GM23338 (cell line): ENCODE results near the gene FRAS1. TPM values are rescaled to one million over a fixed set of nuclear protein-coding genes. Genes with fewer than 3 reads are reported as not detected.

Source experiments
- ATAC-seq: fragments of 200-7000 bp; cut with Tn5 transposase; 3 replicates; pipeline ENCODE4 v1.9.1; 2020
- DNase-seq: peaks from one replicate; pipeline ENCODE4 v3.0.0-alpha.2; 2015; ENCODE audit warnings: low spot score
- H2AFZ ChIP-seq: fragments of 200-600 bp; sonication (generic); 2 replicates; pipeline ENCODE4 v1.8.0; 2016; ENCODE audit warnings: antibody characterized with exemption, mild to moderate bottlenecking, moderate library complexity
- H3F3A ChIP-seq: fragments of 200-600 bp; sonication (generic); replicated peaks from 2 replicates; pipeline ENCODE4 v1.8.0; 2017; ENCODE audit warnings: antibody characterized with exemption, mixed run types, low read depth
- H3K27ac ChIP-seq: fragments of 200-600 bp; sonication (generic); 2 replicates; pipeline ENCODE4 v1.6.1; 2016; ENCODE audit warnings: low read depth
- H3K27me3 ChIP-seq: fragments of 200-600 bp; sonication (generic); 2 replicates; pipeline ENCODE4 v1.8.0; 2016; ENCODE audit warnings: mild to moderate bottlenecking, mixed run types, moderate library complexity; ENCODE audit not compliant: insufficient read depth
- H3K36me3 ChIP-seq: fragments of 200-600 bp; sonication (generic); 2 replicates; pipeline ENCODE4 v1.8.0; 2016; ENCODE audit warnings: mild to moderate bottlenecking; ENCODE audit not compliant: insufficient read depth
- H3K4me1 ChIP-seq: fragments of 200-600 bp; sonication (generic); 2 replicates; pipeline ENCODE4 v1.8.0; 2016; ENCODE audit warnings: mild to moderate bottlenecking, moderate library complexity; ENCODE audit not compliant: insufficient read depth
- H3K4me2 ChIP-seq: fragments of 200-600 bp; sonication (generic); 2 replicates; pipeline ENCODE4 v1.7.1; 2017; ENCODE audit warnings: mixed run types
- H3K4me3 ChIP-seq: fragments of 200-600 bp; sonication (generic); 2 replicates; pipeline ENCODE4 v1.6.1; 2016; ENCODE audit warnings: mixed run types
- H3K79me2 ChIP-seq: fragments of 200-600 bp; sonication (generic); replicated peaks from 2 replicates; pipeline ENCODE4 v1.8.0; 2017; ENCODE audit warnings: mild to moderate bottlenecking; ENCODE audit not compliant: insufficient read depth
- H3K9me2 ChIP-seq: fragments of 200-600 bp; sonication (generic); 2 replicates; pipeline ENCODE4 v1.8.0; 2017; ENCODE audit not compliant: insufficient read depth
- H4K20me1 ChIP-seq: fragments of 200-600 bp; sonication (generic); replicated peaks from 2 replicates; pipeline ENCODE4 v1.8.0; 2017; ENCODE audit warnings: mild to moderate bottlenecking; ENCODE audit not compliant: insufficient read depth
- H3K27ac Mint-ChIP-seq: 2 replicates; pipeline ENCODE4 v1.8.0; 2020; ENCODE audit warnings: inconsistent platforms, mild to moderate bottlenecking, moderate library complexity, mixed read lengths
- H3K27me3 Mint-ChIP-seq: 3 replicates; pipeline ENCODE4 v1.8.0; 2022; ENCODE audit warnings: low read depth, mild to moderate bottlenecking, moderate library complexity, mixed read lengths, inconsistent platforms; ENCODE audit not compliant: insufficient read depth, poor library complexity
- H3K36me3 Mint-ChIP-seq: 3 replicates; pipeline ENCODE4 v1.8.0; 2021; ENCODE audit warnings: low read depth, mild to moderate bottlenecking, inconsistent platforms, moderate library complexity, mixed read lengths
- H3K4me1 Mint-ChIP-seq: 3 replicates; pipeline ENCODE4 v1.8.0; 2020; ENCODE audit warnings: mild to moderate bottlenecking, inconsistent platforms, mixed read lengths
- H3K4me3 Mint-ChIP-seq: 3 replicates; pipeline ENCODE4 v1.8.0; 2021; ENCODE audit warnings: moderate library complexity, mild to moderate bottlenecking, inconsistent platforms, mixed read lengths
- H3K9me3 Mint-ChIP-seq: 3 replicates; pipeline ENCODE4 v1.8.0; 2020; ENCODE audit warnings: moderate library complexity, mild to moderate bottlenecking, inconsistent platforms, mixed read lengths
- CREB1 ChIP-seq: fragments of 250-450 bp; sonication (Bioruptor Pico); IDR thresholded peaks from 2 replicates; pipeline ENCODE4 v1.5.0; 2020; ENCODE audit warnings: low read depth, mild to moderate bottlenecking, moderate library complexity
- EZH2 ChIP-seq: fragments of 200-600 bp; sonication (generic); IDR thresholded peaks from one replicate; pipeline ENCODE4 v1.8.0; 2017; ENCODE audit warnings: antibody characterized with exemption, mild to moderate bottlenecking, low read depth; ENCODE audit not compliant: unreplicated experiment
- EZH2phosphoT487 ChIP-seq: fragments of 200-600 bp; sonication (generic); IDR thresholded peaks from one replicate; pipeline ENCODE4 v1.8.1; 2018; ENCODE audit warnings: antibody characterized with exemption; ENCODE audit not compliant: unreplicated experiment
- JUNB ChIP-seq: IDR thresholded peaks from one replicate; pipeline ENCODE4 v1.6.1; 2016; ENCODE audit warnings: antibody characterized with exemption; ENCODE audit not compliant: unreplicated experiment
- NANOG ChIP-seq: IDR thresholded peaks from 2 replicates; pipeline ENCODE4 v1.6.1; 2016; ENCODE audit warnings: antibody characterized with exemption, borderline replicate concordance
- POLR2AphosphoS5 ChIP-seq: IDR thresholded peaks from 2 replicates; pipeline ENCODE4 v1.6.1; 2016; ENCODE audit warnings: antibody characterized with exemption, low read depth
- STAT1 ChIP-seq: IDR thresholded peaks from one replicate; pipeline ENCODE4 v1.6.1; 2016; ENCODE audit warnings: antibody characterized with exemption; ENCODE audit not compliant: unreplicated experiment
- ZNF114 ChIP-seq: fragments of 250-450 bp; sonication (Bioruptor Pico); IDR thresholded peaks from 2 replicates; pipeline ENCODE4 v1.5.0; 2020; ENCODE audit warnings: mild to moderate bottlenecking, moderate library complexity
- ZNF331 ChIP-seq: fragments of 250-450 bp; sonication (Bioruptor Pico); IDR thresholded peaks from 2 replicates; pipeline ENCODE4 v1.5.0; 2020; ENCODE audit warnings: low read depth, mild to moderate bottlenecking, moderate library complexity
- polyA plus RNA-seq: library from polyadenylated mRNA; unstranded; fragments of >200 nt; fragmentation: Nextera tagmentation; extraction: Ambion mirVana; gene quantifications from 2 replicates; pipeline ENCODE4 v1.2.1, GENCODE V29; 2016
- total RNA-seq: library from RNA; depleted of rRNA; stranded (reverse); fragments of >200 nt; shearing (Covaris generic); gene quantifications from 2 replicates; pipeline ENCODE4 v1.2.3, GENCODE V29; 2014
- TF ChIP-seq, protein P1 (sequence below): IDR thresholded peaks from one replicate; pipeline ENCODE4 v1.6.1; 2018; ENCODE audit warnings: antibody characterized with exemption; ENCODE audit not compliant: unreplicated experiment
- TF ChIP-seq, protein P2 (sequence below), 2 experiments: fragments of 200-600 bp in 1 of 2; sonication (generic) in 1 of 2; conservative IDR thresholded peaks; 2 replicates each; pipeline versions ENCODE4 v1.5.1 to v1.6.1; 2016 to 2017; ENCODE audit warnings: antibody characterized with exemption in 2 of 2, low read depth in 2 of 2, mild to moderate bottlenecking in 2 of 2, moderate library complexity in 1 of 2
- TF ChIP-seq, protein P3 (sequence below): fragments of 250-450 bp; sonication (Bioruptor Pico); IDR thresholded peaks from 2 replicates; pipeline ENCODE4 v1.5.0; 2020; ENCODE audit warnings: mild to moderate bottlenecking, moderate library complexity
- TF ChIP-seq, protein P4 (sequence below): IDR thresholded peaks from 2 replicates; pipeline ENCODE4 v1.6.1; 2016; ENCODE audit warnings: antibody characterized with exemption

The FRAS1 gene
- total and polyA plus RNA-seq, 2 experiments from 2014 or later = 12.4 to 108 TPM

DNA sequence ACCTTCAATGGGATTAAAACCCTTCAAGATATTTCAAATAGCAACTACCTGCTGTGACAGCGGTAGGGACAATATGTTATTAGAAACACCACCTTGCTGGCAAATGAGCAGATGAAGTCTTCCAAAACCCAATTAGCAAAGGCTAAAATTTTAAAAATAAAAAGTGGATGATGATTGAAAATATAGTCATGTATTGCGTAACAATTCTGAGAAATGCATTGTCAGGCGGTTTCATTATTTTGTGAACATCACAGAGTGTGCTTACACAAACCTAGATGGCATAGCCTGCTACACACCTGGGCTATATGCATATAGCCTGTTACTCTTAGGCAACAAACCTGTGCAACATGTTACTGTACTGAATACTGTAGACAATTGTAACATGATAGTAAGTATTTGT, 403.2 kb downstream of the FRAS1 start:
- H3K27me3 ChIP-seq = no peaks in the 10 kb centered on the region
- H3K4me2 ChIP-seq = no peak overlapping the region
- no peak for DNase-seq
- H2AFZ ChIP-seq = no peak overlapping the region
- TF ChIP-seq, protein P1, sequence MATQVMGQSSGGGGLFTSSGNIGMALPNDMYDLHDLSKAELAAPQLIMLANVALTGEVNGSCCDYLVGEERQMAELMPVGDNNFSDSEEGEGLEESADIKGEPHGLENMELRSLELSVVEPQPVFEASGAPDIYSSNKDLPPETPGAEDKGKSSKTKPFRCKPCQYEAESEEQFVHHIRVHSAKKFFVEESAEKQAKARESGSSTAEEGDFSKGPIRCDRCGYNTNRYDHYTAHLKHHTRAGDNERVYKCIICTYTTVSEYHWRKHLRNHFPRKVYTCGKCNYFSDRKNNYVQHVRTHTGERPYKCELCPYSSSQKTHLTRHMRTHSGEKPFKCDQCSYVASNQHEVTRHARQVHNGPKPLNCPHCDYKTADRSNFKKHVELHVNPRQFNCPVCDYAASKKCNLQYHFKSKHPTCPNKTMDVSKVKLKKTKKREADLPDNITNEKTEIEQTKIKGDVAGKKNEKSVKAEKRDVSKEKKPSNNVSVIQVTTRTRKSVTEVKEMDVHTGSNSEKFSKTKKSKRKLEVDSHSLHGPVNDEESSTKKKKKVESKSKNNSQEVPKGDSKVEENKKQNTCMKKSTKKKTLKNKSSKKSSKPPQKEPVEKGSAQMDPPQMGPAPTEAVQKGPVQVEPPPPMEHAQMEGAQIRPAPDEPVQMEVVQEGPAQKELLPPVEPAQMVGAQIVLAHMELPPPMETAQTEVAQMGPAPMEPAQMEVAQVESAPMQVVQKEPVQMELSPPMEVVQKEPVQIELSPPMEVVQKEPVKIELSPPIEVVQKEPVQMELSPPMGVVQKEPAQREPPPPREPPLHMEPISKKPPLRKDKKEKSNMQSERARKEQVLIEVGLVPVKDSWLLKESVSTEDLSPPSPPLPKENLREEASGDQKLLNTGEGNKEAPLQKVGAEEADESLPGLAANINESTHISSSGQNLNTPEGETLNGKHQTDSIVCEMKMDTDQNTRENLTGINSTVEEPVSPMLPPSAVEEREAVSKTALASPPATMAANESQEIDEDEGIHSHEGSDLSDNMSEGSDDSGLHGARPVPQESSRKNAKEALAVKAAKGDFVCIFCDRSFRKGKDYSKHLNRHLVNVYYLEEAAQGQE = no peak
- TF ChIP-seq, protein P2, sequence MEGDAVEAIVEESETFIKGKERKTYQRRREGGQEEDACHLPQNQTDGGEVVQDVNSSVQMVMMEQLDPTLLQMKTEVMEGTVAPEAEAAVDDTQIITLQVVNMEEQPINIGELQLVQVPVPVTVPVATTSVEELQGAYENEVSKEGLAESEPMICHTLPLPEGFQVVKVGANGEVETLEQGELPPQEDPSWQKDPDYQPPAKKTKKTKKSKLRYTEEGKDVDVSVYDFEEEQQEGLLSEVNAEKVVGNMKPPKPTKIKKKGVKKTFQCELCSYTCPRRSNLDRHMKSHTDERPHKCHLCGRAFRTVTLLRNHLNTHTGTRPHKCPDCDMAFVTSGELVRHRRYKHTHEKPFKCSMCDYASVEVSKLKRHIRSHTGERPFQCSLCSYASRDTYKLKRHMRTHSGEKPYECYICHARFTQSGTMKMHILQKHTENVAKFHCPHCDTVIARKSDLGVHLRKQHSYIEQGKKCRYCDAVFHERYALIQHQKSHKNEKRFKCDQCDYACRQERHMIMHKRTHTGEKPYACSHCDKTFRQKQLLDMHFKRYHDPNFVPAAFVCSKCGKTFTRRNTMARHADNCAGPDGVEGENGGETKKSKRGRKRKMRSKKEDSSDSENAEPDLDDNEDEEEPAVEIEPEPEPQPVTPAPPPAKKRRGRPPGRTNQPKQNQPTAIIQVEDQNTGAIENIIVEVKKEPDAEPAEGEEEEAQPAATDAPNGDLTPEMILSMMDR (conservative IDR thresholded peaks at IDR 0.05; ENCODE audit: low read depth in 2 of 2) = no peak
- TF ChIP-seq STAT1 (no peak), JUNB (no peak), EZH2phosphoT487 (no peak), POLR2AphosphoS5 (no peak), EZH2 (no peak), ZNF114 (no peak), CREB1 (no peak), ZNF331 (CRISPR knock-in tag) (no peak), NANOG (no peak)
- TF ChIP-seq, protein P3, sequence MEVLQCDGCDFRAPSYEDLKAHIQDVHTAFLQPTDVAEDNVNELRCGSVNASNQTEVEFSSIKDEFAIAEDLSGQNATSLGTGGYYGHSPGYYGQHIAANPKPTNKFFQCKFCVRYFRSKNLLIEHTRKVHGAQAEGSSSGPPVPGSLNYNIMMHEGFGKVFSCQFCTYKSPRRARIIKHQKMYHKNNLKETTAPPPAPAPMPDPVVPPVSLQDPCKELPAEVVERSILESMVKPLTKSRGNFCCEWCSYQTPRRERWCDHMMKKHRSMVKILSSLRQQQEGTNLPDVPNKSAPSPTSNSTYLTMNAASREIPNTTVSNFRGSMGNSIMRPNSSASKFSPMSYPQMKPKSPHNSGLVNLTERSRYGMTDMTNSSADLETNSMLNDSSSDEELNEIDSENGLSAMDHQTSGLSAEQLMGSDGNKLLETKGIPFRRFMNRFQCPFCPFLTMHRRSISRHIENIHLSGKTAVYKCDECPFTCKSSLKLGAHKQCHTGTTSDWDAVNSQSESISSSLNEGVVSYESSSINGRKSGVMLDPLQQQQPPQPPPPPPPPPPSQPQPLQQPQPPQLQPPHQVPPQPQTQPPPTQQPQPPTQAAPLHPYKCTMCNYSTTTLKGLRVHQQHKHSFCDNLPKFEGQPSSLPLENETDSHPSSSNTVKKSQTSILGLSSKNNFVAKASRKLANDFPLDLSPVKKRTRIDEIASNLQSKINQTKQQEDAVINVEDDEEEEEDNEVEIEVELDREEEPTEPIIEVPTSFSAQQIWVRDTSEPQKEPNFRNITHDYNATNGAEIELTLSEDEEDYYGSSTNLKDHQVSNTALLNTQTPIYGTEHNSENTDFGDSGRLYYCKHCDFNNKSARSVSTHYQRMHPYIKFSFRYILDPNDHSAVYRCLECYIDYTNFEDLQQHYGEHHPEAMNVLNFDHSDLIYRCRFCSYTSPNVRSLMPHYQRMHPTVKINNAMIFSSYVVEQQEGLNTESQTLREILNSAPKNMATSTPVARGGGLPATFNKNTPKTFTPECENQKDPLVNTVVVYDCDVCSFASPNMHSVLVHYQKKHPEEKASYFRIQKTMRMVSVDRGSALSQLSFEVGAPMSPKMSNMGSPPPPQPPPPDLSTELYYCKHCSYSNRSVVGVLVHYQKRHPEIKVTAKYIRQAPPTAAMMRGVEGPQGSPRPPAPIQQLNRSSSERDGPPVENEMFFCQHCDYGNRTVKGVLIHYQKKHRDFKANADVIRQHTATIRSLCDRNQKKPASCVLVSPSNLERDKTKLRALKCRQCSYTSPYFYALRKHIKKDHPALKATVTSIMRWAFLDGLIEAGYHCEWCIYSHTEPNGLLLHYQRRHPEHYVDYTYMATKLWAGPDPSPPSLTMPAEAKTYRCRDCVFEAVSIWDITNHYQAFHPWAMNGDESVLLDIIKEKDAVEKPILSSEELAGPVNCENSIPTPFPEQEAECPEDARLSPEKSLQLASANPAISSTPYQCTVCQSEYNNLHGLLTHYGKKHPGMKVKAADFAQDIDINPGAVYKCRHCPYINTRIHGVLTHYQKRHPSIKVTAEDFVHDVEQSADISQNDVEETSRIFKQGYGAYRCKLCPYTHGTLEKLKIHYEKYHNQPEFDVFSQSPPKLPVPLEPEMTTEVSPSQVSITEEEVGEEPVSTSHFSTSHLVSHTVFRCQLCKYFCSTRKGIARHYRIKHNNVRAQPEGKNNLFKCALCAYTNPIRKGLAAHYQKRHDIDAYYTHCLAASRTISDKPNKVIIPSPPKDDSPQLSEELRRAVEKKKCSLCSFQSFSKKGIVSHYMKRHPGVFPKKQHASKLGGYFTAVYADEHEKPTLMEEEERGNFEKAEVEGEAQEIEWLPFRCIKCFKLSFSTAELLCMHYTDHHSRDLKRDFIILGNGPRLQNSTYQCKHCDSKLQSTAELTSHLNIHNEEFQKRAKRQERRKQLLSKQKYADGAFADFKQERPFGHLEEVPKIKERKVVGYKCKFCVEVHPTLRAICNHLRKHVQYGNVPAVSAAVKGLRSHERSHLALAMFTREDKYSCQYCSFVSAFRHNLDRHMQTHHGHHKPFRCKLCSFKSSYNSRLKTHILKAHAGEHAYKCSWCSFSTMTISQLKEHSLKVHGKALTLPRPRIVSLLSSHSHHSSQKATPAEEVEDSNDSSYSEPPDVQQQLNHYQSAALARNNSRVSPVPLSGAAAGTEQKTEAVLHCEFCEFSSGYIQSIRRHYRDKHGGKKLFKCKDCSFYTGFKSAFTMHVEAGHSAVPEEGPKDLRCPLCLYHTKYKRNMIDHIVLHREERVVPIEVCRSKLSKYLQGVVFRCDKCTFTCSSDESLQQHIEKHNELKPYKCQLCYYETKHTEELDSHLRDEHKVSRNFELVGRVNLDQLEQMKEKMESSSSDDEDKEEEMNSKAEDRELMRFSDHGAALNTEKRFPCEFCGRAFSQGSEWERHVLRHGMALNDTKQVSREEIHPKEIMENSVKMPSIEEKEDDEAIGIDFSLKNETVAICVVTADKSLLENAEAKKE = no peak
- TF ChIP-seq, protein P4, sequence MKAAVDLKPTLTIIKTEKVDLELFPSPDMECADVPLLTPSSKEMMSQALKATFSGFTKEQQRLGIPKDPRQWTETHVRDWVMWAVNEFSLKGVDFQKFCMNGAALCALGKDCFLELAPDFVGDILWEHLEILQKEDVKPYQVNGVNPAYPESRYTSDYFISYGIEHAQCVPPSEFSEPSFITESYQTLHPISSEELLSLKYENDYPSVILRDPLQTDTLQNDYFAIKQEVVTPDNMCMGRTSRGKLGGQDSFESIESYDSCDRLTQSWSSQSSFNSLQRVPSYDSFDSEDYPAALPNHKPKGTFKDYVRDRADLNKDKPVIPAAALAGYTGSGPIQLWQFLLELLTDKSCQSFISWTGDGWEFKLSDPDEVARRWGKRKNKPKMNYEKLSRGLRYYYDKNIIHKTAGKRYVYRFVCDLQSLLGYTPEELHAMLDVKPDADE = no peak
- H4K20me1 ChIP-seq = no peaks in the 10 kb centered on the region
- H3K4me3 ChIP-seq = no peak overlapping the region
- Mint-ChIP-seq H3K27ac (no peak overlapping the region), H3K27me3 (no peaks in the 10 kb centered on the region), H3K4me1 (no peaks in the 10 kb centered on the region), H3K36me3 (peaks cover 22% of the 10 kb centered on the region), H3K9me3 (no peaks in the 10 kb centered on the region; the same call in 2 of the 3 replicates), H3K4me3 (no peak overlapping the region)
- ATAC-seq = no peak
- H3K36me3 ChIP-seq = peaks cover 26% of the 10 kb centered on the region
- H3F3A ChIP-seq = no peaks in the 10 kb centered on the region
- no peaks in the 10 kb centered on the region for H3K79me2 ChIP-seq
- no peaks in the 10 kb centered on the region for H3K9me2 ChIP-seq
- H3K27ac ChIP-seq = no peak overlapping the region
- no peaks in the 10 kb centered on the region for H3K4me1 ChIP-seq
